PC-3 (cell line): ENCODE data around the gene COL4A6. TPM values are rescaled to one million over a fixed set of nuclear protein-coding genes. Genes with fewer than 3 reads are reported as not detected.

Source experiments
- ATAC-seq: fragments of 200-7000 bp; cut with Tn5 transposase; 2 replicates; pipeline ENCODE4 v1.9.1; 2020; ENCODE audit warnings: mild to moderate bottlenecking, moderate library complexity
- BruUV-seq: library from RNA; stranded (reverse); fragments of 400-500 nt; replicated peaks from 2 replicates; lab custom pipeline; 2021; lab: Mats Ljungman, UMichigan
- CTCF ChIA-PET: fragments of 300-600 bp; sonication (Branson Sonifier 250); formaldehyde crosslinking; loops from one replicate; lab custom pipeline; 2022; ENCODE audit warnings: antibody characterized with exemption; lab: Charles Lee
- POLR2A ChIA-PET: fragments of 300-600 bp; sonication (Branson Sonifier 250); formaldehyde crosslinking; loops from one replicate; lab custom pipeline; 2022; ENCODE audit warnings: antibody characterized with exemption; ENCODE audit not compliant: unreplicated experiment; lab: Charles Lee
- DNase-seq: peaks from one replicate; pipeline ENCODE4 v3.0.0-alpha.2; 2015
- H2AFZ ChIP-seq: fragments of 300-600 bp; sonication (generic); 2 replicates; pipeline ENCODE4 v1.6.0; 2016; ENCODE audit warnings: antibody characterized with exemption, low read length
- H3F3A ChIP-seq: fragments of 300-600 bp; sonication (generic); one replicate; pipeline ENCODE4 v1.6.0; 2017; ENCODE audit warnings: antibody characterized with exemption, low read length, control low read depth, mild to moderate bottlenecking; ENCODE audit not compliant: unreplicated experiment
- H3K27ac ChIP-seq: fragments of 300-600 bp; sonication (generic); 2 replicates; pipeline ENCODE4 v1.5.1; 2016; ENCODE audit warnings: mild to moderate bottlenecking, low read length
- H3K27me3 ChIP-seq: fragments of 300-600 bp; sonication (generic); 2 replicates; pipeline ENCODE4 v1.6.1; 2016; ENCODE audit warnings: low read length, mixed read lengths
- H3K36me3 ChIP-seq: fragments of 300-600 bp; sonication (generic); 2 replicates; pipeline ENCODE4 v1.6.1; 2016; ENCODE audit warnings: low read depth, mixed run types, low read length, mixed read lengths
- H3K4me1 ChIP-seq: fragments of 300-600 bp; sonication (generic); 2 replicates; pipeline ENCODE4 v1.5.1; 2016; ENCODE audit warnings: low read length; ENCODE audit not compliant: insufficient read depth
- H3K4me2 ChIP-seq: fragments of 300-600 bp; sonication (generic); 2 replicates; pipeline ENCODE4 v1.6.0; 2016; ENCODE audit warnings: low read length
- H3K4me3 ChIP-seq: fragments of 300-600 bp; sonication (generic); 2 replicates; pipeline ENCODE4 v1.5.1; 2016; ENCODE audit warnings: mild to moderate bottlenecking, low read length, mixed read lengths
- H3K79me2 ChIP-seq: fragments of 300-600 bp; sonication (generic); 2 replicates; pipeline ENCODE4 v1.6.1; 2017; ENCODE audit warnings: low read length, mixed read lengths
- H3K9ac ChIP-seq: fragments of 300-600 bp; sonication (generic); 2 replicates; pipeline ENCODE4 v1.6.0; 2016; ENCODE audit warnings: mild to moderate bottlenecking, low read length
- H3K9me2 ChIP-seq: fragments of 300-600 bp; sonication (generic); replicated peaks from 2 replicates; pipeline ENCODE4 v1.6.1; 2016; ENCODE audit warnings: mixed run types, low read length, mixed read lengths
- H3K9me3 ChIP-seq: fragments of 300-600 bp; sonication (generic); 2 replicates; pipeline ENCODE4 v1.6.1; 2016; ENCODE audit warnings: low read length, mixed read lengths
- H4K20me1 ChIP-seq: fragments of 300-600 bp; sonication (generic); 2 replicates; pipeline ENCODE4 v1.6.1; 2016; ENCODE audit warnings: low read length, mixed read lengths
- CTCF ChIP-seq: fragments of 300-600 bp; sonication (generic); conservative IDR thresholded peaks from 2 replicates; pipeline ENCODE4 v1.5.1; 2017; ENCODE audit warnings: antibody characterized with exemption, low read depth, mild to moderate bottlenecking, low read length
- EZH2 ChIP-seq: fragments of 300-600 bp; sonication (generic); IDR thresholded peaks from one replicate; pipeline ENCODE4 v1.6.1; 2017; ENCODE audit warnings: antibody characterized with exemption, mild to moderate bottlenecking, low read length; ENCODE audit not compliant: unreplicated experiment
- EZH2phosphoT487 ChIP-seq: fragments of 300-600 bp; sonication (generic); IDR thresholded peaks from 2 replicates; pipeline ENCODE4 v1.6.1; 2018; ENCODE audit warnings: mild to moderate bottlenecking, antibody characterized with exemption, low read length, borderline replicate concordance
- intact Hi-C: fragments of 100-400 bp; cut with micrococcal nuclease; formaldehyde crosslinking; loops from 2 replicates; pipeline ENCODE4 v1.9.0; 2023
- total RNA-seq: library from RNA; depleted of rRNA; stranded (reverse); fragments of >200 nt; gene quantifications from 2 replicates; pipeline ENCODE4 v1.2.3, GENCODE V29; 2014

COL4A6 gene
- total RNA-seq, 1 experiment from 2014 or later, result 4.4 TPM

- ATAC-seq (no peak), DNase-seq (no peak)
- Histone ChIP-seq H3K4me1 (peaks cover 6% of the 10 kb centered on the region), H3K4me3 (no peak overlapping the region), H3K9me3 (no peaks in the 10 kb centered on the region), H4K20me1 (no peaks in the 10 kb centered on the region), H2AFZ (peak overlapping the region; percentile 40; the same call in 1 of the 2 replicates), H3K36me3 (no peaks in the 10 kb centered on the region), H3K9me2 (no peaks in the 10 kb centered on the region), H3K27me3 (no peaks in the 10 kb centered on the region), H3K4me2 (0 out of 2 replicates have a peak overlapping the region, but pooled peaks have one; percentile 6), H3K79me2 (peaks cover 36% of the 10 kb centered on the region), H3K27ac (no peak overlapping the region), H3F3A (no peaks in the 10 kb centered on the region), H3K9ac (no peak overlapping the region)
- POLR2A ChIA-PET, result no interaction called here
- BruUV-seq, result no TSS peak
- TF ChIP-seq CTCF (no peak), EZH2phosphoT487 (no peak), EZH2 (no peak)
- intact Hi-C loops, result no loop called here
- CTCF ChIA-PET, result no interaction called here
Observed at GRCh38 chrX:108456971-108457477, 18.8 kb upstream of the COL4A6 start.

GRCh38 chrX:108453841-108454240 lies 15.6 kb upstream of the COL4A6 start:
- no peak for DNase-seq
- H3K27me3 ChIP-seq, result no peaks in the 10 kb centered on the region
- no peak overlapping the region for H3K9ac ChIP-seq
- H3K9me3 ChIP-seq, result no peaks in the 10 kb centered on the region
- H3K27ac ChIP-seq, result no peak overlapping the region
- no TSS peak for BruUV-seq
- intact Hi-C loops, result no loop called here
- H3K4me2 ChIP-seq, result no peak overlapping the region
- no peaks in the 10 kb centered on the region for H4K20me1 ChIP-seq
- TF ChIP-seq EZH2phosphoT487 (no peak), CTCF (no peak), EZH2 (no peak)
- H3K4me3 ChIP-seq, result no peak overlapping the region
- H3K79me2 ChIP-seq, result peaks cover 52% of the 10 kb centered on the region
- no peaks in the 10 kb centered on the region for H3K9me2 ChIP-seq
- no peak overlapping the region for H2AFZ ChIP-seq
- ATAC-seq, result no peak
- no peaks in the 10 kb centered on the region for H3K36me3 ChIP-seq
- H3F3A ChIP-seq, result no peaks in the 10 kb centered on the region
- ChIA-PET CTCF (no interaction called here), POLR2A (no interaction called here)
- H3K4me1 ChIP-seq, result peaks cover 10% of the 10 kb centered on the region

- no peak overlapping the region for H3K4me3 ChIP-seq
- H3K9me3 ChIP-seq, result no peaks in the 10 kb centered on the region
- H2AFZ ChIP-seq, result no peak overlapping the region
- H3K36me3 ChIP-seq, result peaks cover 9% of the 10 kb centered on the region
- ATAC-seq, result no peak
- 0 out of 2 replicates have a peak overlapping the region, but pooled peaks have one; percentile 14 for H3K9ac ChIP-seq
- intact Hi-C loops, result loop anchor here (10.0 kb wide), 1 partner anchor 223 kb away; no protein-coding TSS in a partner anchor
- ChIA-PET CTCF (no interaction called here), POLR2A (no interaction called here)
- no peaks in the 10 kb centered on the region for H3F3A ChIP-seq
- H3K4me1 ChIP-seq, result peaks cover 28% of the 10 kb centered on the region
- peak overlapping the region; percentile 59 for H3K27ac ChIP-seq
- no peak for TF ChIP-seq EZH2
- no peak for TF ChIP-seq CTCF
- no peak for TF ChIP-seq EZH2phosphoT487
- H3K27me3 ChIP-seq, result no peaks in the 10 kb centered on the region
- peak overlapping the region; percentile 38 for H3K4me2 ChIP-seq
- peak; percentile 68 for DNase-seq
- no peaks in the 10 kb centered on the region for H3K9me2 ChIP-seq
- peaks cover under 1% of the 10 kb centered on the region; the same call in 1 of the 2 replicates for H4K20me1 ChIP-seq
- BruUV-seq, result no TSS peak
- peaks cover 77% of the 10 kb centered on the region for H3K79me2 ChIP-seq
Observed at GRCh38 chrX:108447303-108447702, 9.1 kb upstream of the COL4A6 start.
